DOHH2 (cell line): Measurements from ENCODE around the gene RAB3A.

Source experiments
- H3F3A ChIP-seq: fragments of 200-600 bp; sonication (generic), shearing (Covaris generic); 2 replicates; pipeline ENCODE4 v1.6.0; 2016; ENCODE audit warnings: antibody characterized with exemption, mild to moderate bottlenecking; ENCODE audit not compliant: control insufficient read depth, insufficient read depth
- H3K27ac ChIP-seq: fragments of 200-600 bp; sonication (generic); 2 replicates; pipeline ENCODE4 v1.5.1; 2014; ENCODE audit warnings: low read depth, mild to moderate bottlenecking, low read length, moderate library complexity
- H3K27me3 ChIP-seq: fragments of 200-600 bp; sonication (generic); 2 replicates; pipeline ENCODE4 v1.6.1; 2014; ENCODE audit warnings: mild to moderate bottlenecking, low read length, mixed read lengths; ENCODE audit not compliant: control insufficient read depth
- H3K36me3 ChIP-seq: fragments of 200-600 bp; sonication (generic); 2 replicates; pipeline ENCODE4 v1.6.1; 2014; ENCODE audit warnings: mild to moderate bottlenecking, low read length, moderate library complexity, mixed read lengths; ENCODE audit not compliant: control insufficient read depth
- H3K4me1 ChIP-seq: fragments of 200-600 bp; sonication (generic); 2 replicates; pipeline ENCODE4 v1.6.1; 2014; ENCODE audit warnings: mild to moderate bottlenecking, low read length, mixed read lengths; ENCODE audit not compliant: control insufficient read depth
- H3K4me2 ChIP-seq: fragments of 200-600 bp; sonication (generic); 2 replicates; pipeline ENCODE4 v1.6.0; 2014; ENCODE audit warnings: mild to moderate bottlenecking, low read length, moderate library complexity
- H3K4me3 ChIP-seq: fragments of 200-600 bp; sonication (generic); 2 replicates; pipeline ENCODE4 v1.5.1; 2014; ENCODE audit warnings: mild to moderate bottlenecking, low read length, mixed read lengths
- H3K79me2 ChIP-seq: fragments of 200-600 bp; sonication (generic); 2 replicates; pipeline ENCODE4 v1.6.1; 2014; ENCODE audit warnings: mild to moderate bottlenecking, low read length, mixed read lengths; ENCODE audit not compliant: control insufficient read depth
- H3K9me2 ChIP-seq: fragments of 200-600 bp; sonication (generic); replicated peaks from 2 replicates; pipeline ENCODE4 v1.6.1; 2014; ENCODE audit warnings: mild to moderate bottlenecking, low read length, mixed read lengths; ENCODE audit not compliant: control insufficient read depth
- H3K9me3 ChIP-seq: fragments of 200-600 bp; sonication (generic); 2 replicates; pipeline ENCODE4 v1.6.1; 2014; ENCODE audit warnings: antibody characterized with exemption, low read length, mixed read lengths; ENCODE audit not compliant: control insufficient read depth, insufficient read depth
- H4K20me1 ChIP-seq: fragments of 200-600 bp; sonication (generic); 2 replicates; pipeline ENCODE4 v1.6.0; 2014; ENCODE audit warnings: low read depth, mild to moderate bottlenecking, antibody characterized with exemption, low read length, moderate library complexity; ENCODE audit not compliant: control insufficient read depth, insufficient read depth
- CTCF ChIP-seq: fragments of 200-600 bp; sonication (generic); IDR thresholded peaks from one replicate; pipeline ENCODE4 v1.5.1; 2014; ENCODE audit warnings: antibody characterized with exemption, mild to moderate bottlenecking, low read depth, low read length; ENCODE audit not compliant: poor library complexity, severe bottlenecking
- EZH2phosphoT487 ChIP-seq: fragments of 200-600 bp; sonication (generic); IDR thresholded peaks from 2 replicates; pipeline ENCODE4 v1.6.1; 2017; ENCODE audit warnings: borderline replicate concordance, mild to moderate bottlenecking, antibody characterized with exemption, low read length, moderate library complexity, mixed read lengths

Gene RAB3A

GRCh38 chr19:18193388-18194180 is 10.3 kb downstream of the RAB3A start:
- peak overlapping the region; percentile 94 for H3K4me3 ChIP-seq
- no peaks in the 10 kb centered on the region for H3K9me2 ChIP-seq
- TF ChIP-seq CTCF, result peak; percentile 35
- TF ChIP-seq EZH2phosphoT487, result no peak
- no peaks in the 10 kb centered on the region; the same call in 1 of the 2 replicates for H4K20me1 ChIP-seq
- peak overlapping the region; percentile 53 for H3K27ac ChIP-seq
- H3K36me3 ChIP-seq, result peaks cover 28% of the 10 kb centered on the region
- H3K4me1 ChIP-seq, result peaks cover 49% of the 10 kb centered on the region
- H3K4me2 ChIP-seq, result peak overlapping the region; percentile 91
- H3F3A ChIP-seq, result peaks cover 36% of the 10 kb centered on the region
- H3K27me3 ChIP-seq, result no peaks in the 10 kb centered on the region
- peaks cover 15% of the 10 kb centered on the region for H3K79me2 ChIP-seq
- no peaks in the 10 kb centered on the region for H3K9me3 ChIP-seq

- no peak for TF ChIP-seq EZH2phosphoT487
- no peak for TF ChIP-seq CTCF
- Histone ChIP-seq H3F3A (peaks cover 33% of the 10 kb centered on the region), H4K20me1 (no peaks in the 10 kb centered on the region; the same call in 1 of the 2 replicates), H3K9me3 (no peaks in the 10 kb centered on the region), H3K27ac (peak within 1 kb of the TSS; percentile 87), H3K27me3 (no peaks in the 10 kb centered on the region), H3K4me3 (peak within 1 kb of the TSS; percentile 94), H3K36me3 (peaks cover 20% of the 10 kb centered on the region), H3K9me2 (no peaks in the 10 kb centered on the region), H3K4me1 (peaks cover 56% of the 10 kb centered on the region), H3K79me2 (peaks cover 15% of the 10 kb centered on the region), H3K4me2 (peak within 1 kb of the TSS; percentile 91)
Observed at GRCh38 chr19:18192673-18193387, 11.0 kb downstream of the RAB3A start, which contains the start of gene MPV17L2. Gene MPV17L2, plus strand, starts transcription at chr19:18193218. Its CDS starts 64 bp downstream, at chr19:18193282.

GRCh38 chr19:18191640-18192062 is 12.2 kb downstream of the RAB3A start:
- Histone ChIP-seq H3K36me3 (peaks cover 20% of the 10 kb centered on the region), H3K27ac (peak overlapping the region; percentile 87), H3F3A (peaks cover 40% of the 10 kb centered on the region), H3K27me3 (no peaks in the 10 kb centered on the region), H3K4me3 (peak overlapping the region; percentile 79), H4K20me1 (no peaks in the 10 kb centered on the region; the same call in 1 of the 2 replicates), H3K4me1 (peaks cover 64% of the 10 kb centered on the region), H3K9me3 (no peaks in the 10 kb centered on the region), H3K79me2 (peaks cover 15% of the 10 kb centered on the region), H3K4me2 (peak overlapping the region; percentile 89), H3K9me2 (no peaks in the 10 kb centered on the region)
- no peak for TF ChIP-seq CTCF
- no peak for TF ChIP-seq EZH2phosphoT487
